Prostate gland (tissue), 2 donors: ENCODE data around the gene IDH2. TPM values are rescaled to one million over a fixed set of nuclear protein-coding genes. Genes with fewer than 3 reads are reported as not detected.

Experiments used
- DNase-seq: peaks from one replicate; pipeline ENCODE4 v3.0.0-alpha.2; 2019; ENCODE audit warnings: low spot score
- H3K27ac ChIP-seq, 2 donors: fragments of 200-600 bp; sonication (generic); 2 replicates each; pipeline ENCODE4 v1.5.1; 2017 to 2019
- H3K27me3 ChIP-seq: fragments of 200-600 bp; sonication (generic); replicated peaks from 2 replicates; pipeline ENCODE4 v1.5.1; 2019; ENCODE audit not compliant: insufficient read depth
- H3K36me3 ChIP-seq, 2 donors: fragments of 200-600 bp; sonication (generic); 1 replicate in 1 of 2; 2 replicates in 1 of 2; pipeline versions ENCODE4 v1.5.1 to v1.8.1; 2017 to 2019
- H3K4me1 ChIP-seq: fragments of 200-600 bp; sonication (generic); replicated peaks from 2 replicates; pipeline ENCODE4 v1.5.1; 2019
- H3K4me3 ChIP-seq, 2 donors: fragments of 200-600 bp; sonication (generic); 2 replicates each; pipeline ENCODE4 v1.5.1; 2017 to 2019
- H3K9me3 ChIP-seq: fragments of 200-600 bp; sonication (generic); 2 replicates; pipeline ENCODE4 v1.5.1; 2017
- POLR2A ChIP-seq: fragments of 450-650 bp; IDR thresholded peaks from one replicate; pipeline ENCODE4 v1.6.1; 2016; ENCODE audit warnings: antibody characterized with exemption, mild to moderate bottlenecking
- POLR2AphosphoS5 ChIP-seq: sonication (generic); formaldehyde crosslinking; IDR thresholded peaks from one replicate; pipeline ENCODE4 v1.6.1; 2017; ENCODE audit warnings: antibody characterized with exemption
- WGBS: methylation state at CpG from one replicate; pipeline ENCODE4 v1.1.5; 2018; 5-methylcytosine and 5-hydroxymethylcytosine counted together
- intact Hi-C: fragments of 100-400 bp; cut with DNase I; formaldehyde crosslinking; loops from one replicate; pipeline ENCODE4 v1.14.2; 2022
- total RNA-seq, 2 donors: library from RNA; depleted of rRNA; stranded (reverse); fragments of >200 nt; gene quantifications; one replicate each; pipeline ENCODE4 v1.1.0, GENCODE V29; 2016
- TF ChIP-seq, protein P1 (sequence below), 4 experiments: fragments of 200-600 bp in 2 of 4; fragments of 450-650 bp in 2 of 4; sonication (generic) in 2 of 4; IDR thresholded peaks; 1 replicate in 3 of 4; 2 replicates in 1 of 4; pipeline ENCODE4 v1.5.1; 2016 to 2019; ENCODE audit warnings: antibody characterized with exemption in 4 of 4, mild to moderate bottlenecking in 2 of 4, moderate library complexity in 2 of 4

IDH2 gene
- total RNA-seq, 2 donors from 2014 or later = 98.1 to 190 TPM

DNA sequence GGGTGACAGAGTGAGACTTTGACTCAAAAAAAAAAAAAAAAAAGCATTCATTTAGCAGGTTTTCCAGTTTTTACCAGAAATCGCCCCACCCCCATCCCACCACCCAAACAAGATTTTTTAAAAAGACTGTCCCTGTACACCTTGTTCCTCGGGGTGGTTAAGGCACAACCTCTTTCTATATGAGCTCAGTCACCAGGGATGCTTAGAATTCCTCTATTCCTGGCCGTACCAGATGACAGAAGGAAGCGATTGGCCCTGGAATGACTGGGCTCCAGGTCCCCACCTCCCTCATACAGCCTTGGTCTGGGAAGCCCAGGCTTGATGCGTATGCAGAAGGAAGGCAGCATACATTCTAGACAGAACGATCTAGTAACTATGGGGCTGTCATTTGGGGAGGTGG is 25.6 kb downstream of the IDH2 start:
- no peak for TF ChIP-seq POLR2A
- TF ChIP-seq, protein P1, sequence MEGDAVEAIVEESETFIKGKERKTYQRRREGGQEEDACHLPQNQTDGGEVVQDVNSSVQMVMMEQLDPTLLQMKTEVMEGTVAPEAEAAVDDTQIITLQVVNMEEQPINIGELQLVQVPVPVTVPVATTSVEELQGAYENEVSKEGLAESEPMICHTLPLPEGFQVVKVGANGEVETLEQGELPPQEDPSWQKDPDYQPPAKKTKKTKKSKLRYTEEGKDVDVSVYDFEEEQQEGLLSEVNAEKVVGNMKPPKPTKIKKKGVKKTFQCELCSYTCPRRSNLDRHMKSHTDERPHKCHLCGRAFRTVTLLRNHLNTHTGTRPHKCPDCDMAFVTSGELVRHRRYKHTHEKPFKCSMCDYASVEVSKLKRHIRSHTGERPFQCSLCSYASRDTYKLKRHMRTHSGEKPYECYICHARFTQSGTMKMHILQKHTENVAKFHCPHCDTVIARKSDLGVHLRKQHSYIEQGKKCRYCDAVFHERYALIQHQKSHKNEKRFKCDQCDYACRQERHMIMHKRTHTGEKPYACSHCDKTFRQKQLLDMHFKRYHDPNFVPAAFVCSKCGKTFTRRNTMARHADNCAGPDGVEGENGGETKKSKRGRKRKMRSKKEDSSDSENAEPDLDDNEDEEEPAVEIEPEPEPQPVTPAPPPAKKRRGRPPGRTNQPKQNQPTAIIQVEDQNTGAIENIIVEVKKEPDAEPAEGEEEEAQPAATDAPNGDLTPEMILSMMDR (IDR thresholded peaks at IDR 0.05) = no peak
- TF ChIP-seq POLR2AphosphoS5 = no peak
- 77% methylated on average over 6 of the region's 6 CpGs for WGBS
- Histone ChIP-seq H3K9me3 (no peaks in the 10 kb centered on the region), H3K4me3 (no peak overlapping the region), H3K36me3 (peaks cover 0 to 4% of the 10 kb centered on the region in 2 donors), H3K27ac (peak overlapping the region in 1 of 2 donors; percentile 77), H3K4me1 (peaks cover 3% of the 10 kb centered on the region), H3K27me3 (no peaks in the 10 kb centered on the region)
- no peak for DNase-seq
- intact Hi-C loops = loop anchor here (10.0 kb wide), 1 partner anchor 312 kb away; no protein-coding TSS in a partner anchor

DNA sequence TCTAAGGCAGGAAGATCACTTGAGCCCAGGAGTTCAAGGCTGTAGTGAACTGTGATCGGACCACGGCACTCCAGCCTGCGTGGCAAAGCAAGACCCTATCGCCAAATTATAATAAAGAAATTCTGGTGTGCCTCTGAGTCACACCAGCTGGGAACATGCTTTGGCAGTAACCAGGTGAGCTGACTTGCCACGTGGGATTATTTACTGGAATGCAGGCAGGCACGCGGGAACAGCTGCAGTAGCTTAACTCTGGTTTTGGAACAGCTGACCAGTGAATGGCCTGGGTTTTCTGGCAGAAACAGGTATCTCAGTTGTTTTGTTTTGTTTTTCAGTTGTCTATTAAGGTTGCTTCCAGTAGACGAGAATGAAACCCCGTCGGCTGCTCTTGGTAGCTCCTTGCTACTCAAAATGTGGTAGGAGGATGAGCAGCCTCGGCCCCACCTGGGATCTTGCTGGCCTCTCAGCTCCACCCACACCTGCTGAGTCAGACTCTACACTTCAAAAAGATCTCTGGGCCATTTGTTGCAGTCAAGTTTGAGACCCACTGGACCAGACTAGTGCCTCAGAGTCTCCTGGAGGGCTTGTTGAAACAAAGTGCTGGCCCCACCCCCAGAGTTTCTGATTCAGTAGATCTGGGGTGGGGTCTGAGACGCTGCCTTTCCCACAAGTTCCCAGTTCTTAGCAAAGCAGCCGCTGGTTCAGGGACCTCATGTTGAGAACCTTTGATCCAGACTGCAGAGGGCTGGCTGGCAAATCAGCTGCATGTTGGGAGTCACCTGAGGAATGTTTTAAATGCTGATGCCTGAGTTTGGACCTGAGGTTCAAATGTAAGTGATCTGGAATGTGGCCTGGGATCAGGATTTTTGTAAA is 26.6 kb downstream of the IDH2 start:
- Histone ChIP-seq H3K9me3 (no peaks in the 10 kb centered on the region), H3K4me1 (peaks cover 3% of the 10 kb centered on the region), H3K27me3 (no peaks in the 10 kb centered on the region), H3K27ac (peak overlapping the region; percentile 73 to 77), H3K36me3 (no peaks in the 10 kb centered on the region), H3K4me3 (no peak overlapping the region)
- DNase-seq = peak; percentile 88
- intact Hi-C loops = loop anchor here (10.0 kb wide), 1 partner anchor 311 kb away; no protein-coding TSS in a partner anchor
- peak; percentile 91 for TF ChIP-seq POLR2AphosphoS5
- no peak for TF ChIP-seq POLR2A
- WGBS = 22% methylated on average over 13 of the region's 13 CpGs

DNA sequence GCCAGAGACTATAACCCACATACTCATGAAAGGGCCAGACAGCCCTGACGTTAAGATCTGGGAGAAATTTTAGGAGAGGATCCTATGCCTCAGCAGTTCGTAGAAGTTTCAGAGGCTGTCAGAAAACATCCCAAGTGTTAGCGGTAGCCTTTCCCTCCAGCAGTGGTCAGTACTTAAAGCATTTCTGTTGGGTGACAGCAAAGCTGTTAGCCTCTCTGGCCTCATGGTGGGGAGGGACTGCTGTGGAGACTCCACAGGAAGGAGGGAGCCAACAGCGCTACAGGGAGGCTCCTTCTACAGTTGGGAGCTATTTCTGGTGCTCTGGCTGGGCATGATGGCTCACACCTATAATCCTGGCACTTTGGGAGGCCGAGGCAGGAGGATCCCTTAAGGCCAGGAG is 27.4 kb downstream of the IDH2 start:
- TF ChIP-seq POLR2AphosphoS5 (no peak), POLR2A (no peak)
- TF ChIP-seq, protein P1 (IDR thresholded peaks at IDR 0.05) = no peak
- Histone ChIP-seq H3K36me3 (no peaks in the 10 kb centered on the region), H3K4me1 (peaks cover 3% of the 10 kb centered on the region), H3K9me3 (no peaks in the 10 kb centered on the region), H3K27me3 (no peaks in the 10 kb centered on the region), H3K27ac (peak overlapping the region; percentile 73 to 77), H3K4me3 (no peak overlapping the region)
- intact Hi-C loops = loop anchor here (10.0 kb wide), 1 partner anchor 310 kb away; no protein-coding TSS in a partner anchor
- DNase-seq = no peak
- 69% methylated on average over 5 of the region's 5 CpGs for WGBS

DNA sequence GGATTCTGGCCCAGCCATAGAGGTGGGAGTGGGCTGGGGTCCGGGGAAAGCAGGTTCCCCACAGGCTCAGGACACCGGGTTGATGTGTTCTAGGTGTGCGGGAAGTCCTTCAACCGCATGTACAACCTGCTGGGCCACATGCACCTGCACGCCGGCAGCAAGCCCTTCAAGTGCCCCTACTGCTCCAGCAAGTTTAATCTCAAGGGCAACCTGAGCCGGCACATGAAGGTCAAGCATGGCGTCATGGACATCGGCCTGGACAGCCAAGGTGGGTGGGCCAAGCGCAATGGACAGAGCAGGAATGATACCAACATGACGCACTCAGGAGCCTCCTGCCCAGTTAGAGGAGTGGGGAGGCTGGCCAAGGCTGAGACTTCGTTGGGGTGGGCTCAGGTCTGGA is 28.2 kb downstream of the IDH2 start:
- Histone ChIP-seq H3K9me3 (no peaks in the 10 kb centered on the region), H3K36me3 (no peaks in the 10 kb centered on the region), H3K27me3 (no peaks in the 10 kb centered on the region), H3K4me3 (no peak overlapping the region), H3K4me1 (peaks cover 3% of the 10 kb centered on the region), H3K27ac (peak overlapping the region in 1 of 2 donors; percentile 73)
- DNase-seq = no peak
- TF ChIP-seq POLR2A (no peak), POLR2AphosphoS5 (no peak)
- TF ChIP-seq, protein P1 (IDR thresholded peaks at IDR 0.05) = no peak
- WGBS = 91% methylated on average over 12 of the region's 12 CpGs
- intact Hi-C loops = loop anchor here (10.0 kb wide), 1 partner anchor 309 kb away; no protein-coding TSS in a partner anchor

DNA sequence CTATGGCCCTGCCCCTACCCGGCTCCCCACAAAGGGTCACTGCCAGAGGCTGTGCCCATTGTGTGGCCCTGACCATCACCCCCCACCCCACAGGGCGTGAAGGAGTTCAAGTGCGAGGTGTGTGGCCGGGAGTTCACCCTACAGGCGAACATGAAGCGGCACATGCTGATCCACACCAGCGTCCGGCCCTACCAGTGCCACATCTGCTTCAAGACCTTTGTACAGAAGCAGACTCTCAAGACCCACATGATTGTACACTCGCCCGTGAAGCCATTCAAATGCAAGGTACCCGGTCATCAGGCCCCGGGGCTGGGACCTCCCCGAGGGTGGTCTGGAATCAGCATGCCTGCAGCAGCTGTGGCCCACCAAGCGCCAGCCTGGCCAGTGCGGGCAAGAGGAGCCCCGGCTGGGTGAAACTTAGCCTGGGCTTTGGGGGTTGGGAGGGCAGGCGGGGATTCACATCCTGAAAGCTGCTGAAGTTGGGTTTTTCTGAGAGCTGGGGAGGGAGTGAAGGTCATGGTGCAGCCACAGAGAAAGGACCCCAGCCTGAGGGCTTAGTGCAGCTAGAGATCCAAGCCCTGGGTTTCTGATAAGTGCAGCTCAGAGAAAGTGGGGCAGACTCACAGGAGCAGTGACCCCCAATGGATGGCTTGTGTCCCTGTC is 29.2 kb downstream of the IDH2 start:
- H3K36me3 ChIP-seq = no peaks in the 10 kb centered on the region
- H3K27ac ChIP-seq = no peak overlapping the region

More for the DNA sequence above, 29.2 kb downstream of the IDH2 start:
- no peak for DNase-seq
- H3K9me3 ChIP-seq = no peaks in the 10 kb centered on the region
- H3K4me1 ChIP-seq = peaks cover 3% of the 10 kb centered on the region
- 92% methylated on average over 17 of the region's 17 CpGs for WGBS
- intact Hi-C loops = loop anchor here (10.0 kb wide), 1 partner anchor 308 kb away; no protein-coding TSS in a partner anchor
- TF ChIP-seq POLR2A = no peak
- TF ChIP-seq, protein P1 (IDR thresholded peaks at IDR 0.05) = no peak
- TF ChIP-seq POLR2AphosphoS5 = no peak
- no peak overlapping the region for H3K4me3 ChIP-seq
- no peaks in the 10 kb centered on the region for H3K27me3 ChIP-seq
